ENCODE measurements around the gene TMEM128. TPM values are rescaled to one million over a fixed set of nuclear protein-coding genes. Genes with fewer than 3 reads are reported as not detected.
"Not testable (repeated sequence)": the region's sequence is repeated elsewhere in the genome, so short reads cannot be mapped to it uniquely, and the experiment has no call there.

TMEM128 gene
- total RNA-seq, 2 donors from 2014 or later, result 11.3 to 15.5 TPM

DNA sequence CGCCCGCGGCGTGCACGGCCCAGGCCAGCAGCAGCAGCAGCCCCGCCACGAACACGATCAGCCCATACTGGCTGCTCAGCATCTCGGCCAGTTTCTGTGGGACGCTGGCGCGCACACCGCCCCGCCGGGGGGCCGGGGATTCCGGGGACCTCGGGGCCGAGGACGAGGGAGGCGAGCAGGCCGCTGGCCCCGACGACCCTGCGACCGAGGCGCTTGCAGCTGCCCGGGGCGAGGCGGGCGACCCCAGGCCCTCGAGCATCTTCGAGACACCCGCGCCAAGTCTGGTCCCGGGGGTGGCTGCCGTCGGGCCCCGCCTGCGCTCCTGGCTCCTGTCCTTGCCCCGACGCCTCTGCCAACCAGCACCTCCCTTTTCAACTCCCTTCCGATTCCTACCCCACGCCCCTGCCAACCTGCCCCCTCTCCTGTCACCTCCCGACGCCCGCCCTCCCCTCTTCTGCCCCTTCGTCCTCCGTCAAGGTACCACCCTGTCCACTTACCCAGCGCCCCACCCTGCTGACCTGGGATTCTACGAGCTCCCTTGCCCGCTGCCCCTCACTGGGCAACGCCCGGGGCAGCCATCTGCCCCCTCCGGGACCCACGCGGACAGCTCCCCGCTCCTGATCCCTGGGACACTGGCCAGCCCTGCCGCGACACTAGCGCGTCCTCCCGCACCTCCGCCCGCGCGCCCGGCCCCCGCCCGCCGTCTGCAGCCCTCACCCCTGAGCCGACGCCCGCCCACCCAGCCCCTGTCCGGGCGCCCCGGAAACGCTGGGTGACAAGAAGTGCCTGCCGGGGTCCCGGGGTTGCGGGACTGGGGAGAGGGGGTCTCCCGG is 21.2 kb downstream of the TMEM128 start, which contains the start of gene OTOP1:
TSS of gene OTOP1 (minus strand) at position 324 of the 833 bp plus-strand sequence. CDS start at position 259, 65 bp downstream.
- ATAC-seq (no peak), DNase-seq (ENCODE audit: low spot score in 2 of 2) (no peak)
- Mint-ChIP-seq H3K9me3 (peaks cover 3% of the 10 kb centered on the region in 2 donors), H3K36me3 (peaks cover 7 to 8% of the 10 kb centered on the region in 2 donors), H3K27ac (no peak within 1 kb of the TSS)

DNA sequence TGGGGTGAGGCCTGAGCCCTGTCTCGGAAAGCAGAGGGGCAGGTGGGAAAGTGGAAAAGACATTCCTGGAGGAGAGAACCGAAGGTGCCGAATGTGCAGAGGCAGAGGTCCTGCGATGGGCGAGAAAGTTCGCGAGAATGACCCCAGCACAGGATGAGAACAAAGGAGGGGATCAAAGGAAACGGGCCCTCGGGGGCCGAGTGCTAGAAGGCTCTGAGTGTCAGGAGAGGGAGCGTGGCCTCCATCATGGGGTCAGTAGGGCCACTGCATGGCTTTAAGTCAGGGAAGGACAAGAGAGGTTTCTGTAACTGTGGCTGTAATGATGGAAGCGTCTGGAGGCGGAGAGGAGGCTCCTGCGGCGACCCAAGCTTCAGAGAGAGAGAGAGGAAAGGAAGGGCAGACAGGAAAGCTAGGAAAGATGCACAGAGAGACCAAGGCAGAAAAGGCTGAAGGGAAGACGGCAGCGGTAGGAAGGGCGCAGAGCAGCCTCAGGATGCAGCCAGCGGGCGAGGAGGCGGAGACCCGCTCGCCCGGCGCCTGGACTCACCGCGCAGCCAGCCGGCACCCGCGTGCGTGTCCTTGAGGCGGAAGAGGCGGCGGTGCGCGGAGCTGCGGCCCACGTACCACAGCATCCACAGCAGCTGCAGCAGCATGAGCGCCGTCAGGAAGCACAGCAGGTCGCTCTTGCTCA is 22.0 kb downstream of the TMEM128 start:
- DNase-seq (ENCODE audit: low spot score in 2 of 2) (no peak), ATAC-seq (no peak)
- no peaks in the 10 kb centered on the region for H3K9me3 Mint-ChIP-seq
- no peak overlapping the region for H3K27ac Mint-ChIP-seq
- peaks cover 7 to 8% of the 10 kb centered on the region in 2 donors for H3K36me3 Mint-ChIP-seq

DNA sequence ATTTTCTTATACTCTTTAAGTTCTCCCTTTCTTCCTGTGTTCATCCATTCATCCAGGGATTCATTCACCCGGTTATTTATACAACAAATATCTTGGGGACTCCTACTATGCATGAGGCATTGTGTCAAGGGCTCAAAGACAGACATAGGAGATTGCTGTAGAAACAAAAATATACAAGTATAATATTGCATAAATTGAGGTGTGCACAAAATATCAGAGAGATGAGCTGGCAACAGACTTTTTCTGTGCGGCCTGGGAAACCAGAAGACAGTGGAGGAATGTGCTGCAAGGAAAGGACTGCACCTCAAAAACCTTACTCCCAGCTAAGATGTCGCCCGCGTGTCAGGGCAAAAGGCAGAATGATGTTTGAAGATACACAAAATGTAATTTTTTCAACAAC is 30.9 kb downstream of the TMEM128 start:
- DNase-seq (ENCODE audit: low spot score in 2 of 2), result no peak
- Mint-ChIP-seq H3K9me3 (no peaks in the 10 kb centered on the region), H3K36me3 (no peaks in the 10 kb centered on the region), H3K27ac (no peak overlapping the region)
- no peak for ATAC-seq

DNA sequence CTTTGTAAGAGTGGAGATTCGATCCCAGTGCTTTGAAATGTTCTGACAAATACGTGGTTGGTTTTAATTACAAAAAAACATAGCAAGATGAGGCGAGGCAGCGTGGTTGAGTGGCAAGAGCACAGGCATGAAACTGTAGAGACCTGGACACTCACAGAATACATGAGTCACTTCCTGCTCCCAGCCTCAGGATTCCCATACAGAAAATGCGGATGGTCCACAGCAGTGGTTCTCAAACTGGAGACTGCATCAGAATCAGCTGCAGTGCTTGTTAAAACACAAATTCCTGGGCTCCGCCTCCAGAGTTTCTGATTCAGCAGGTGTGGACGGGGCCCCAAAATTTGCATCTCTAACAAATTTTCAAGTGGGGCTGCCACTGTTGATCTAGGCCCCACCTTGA is 31.4 kb downstream of the TMEM128 start:
- Mint-ChIP-seq H3K27ac (no peak overlapping the region), H3K36me3 (no peaks in the 10 kb centered on the region), H3K9me3 (no peaks in the 10 kb centered on the region)
- ATAC-seq (no peak), DNase-seq (ENCODE audit: low spot score in 2 of 2) (no peak)

DNA sequence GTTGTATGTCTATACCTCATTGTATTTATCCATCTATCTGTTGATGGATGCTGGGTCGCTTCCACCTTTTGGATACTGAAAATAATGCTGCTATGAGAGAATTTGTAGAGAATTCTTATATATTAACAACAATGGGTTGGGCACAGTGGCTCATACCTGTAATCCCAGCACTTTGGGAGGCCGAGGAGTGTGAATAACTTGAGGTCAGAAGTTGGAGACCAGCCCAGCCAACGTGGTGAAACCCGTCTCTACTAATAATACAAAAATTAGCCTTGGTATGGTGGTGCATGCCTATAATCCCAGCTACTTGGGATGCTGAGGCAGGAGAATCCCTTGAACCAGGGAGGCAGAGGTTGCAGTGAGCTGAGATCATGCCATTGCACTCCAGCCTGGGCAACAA is 34.3 kb downstream of the TMEM128 start:
- not testable (repeated sequence) for ATAC-seq; H3K36me3 Mint-ChIP-seq; H3K9me3 Mint-ChIP-seq; H3K27ac Mint-ChIP-seq; DNase-seq (ENCODE audit: low spot score in 2 of 2)

DNA sequence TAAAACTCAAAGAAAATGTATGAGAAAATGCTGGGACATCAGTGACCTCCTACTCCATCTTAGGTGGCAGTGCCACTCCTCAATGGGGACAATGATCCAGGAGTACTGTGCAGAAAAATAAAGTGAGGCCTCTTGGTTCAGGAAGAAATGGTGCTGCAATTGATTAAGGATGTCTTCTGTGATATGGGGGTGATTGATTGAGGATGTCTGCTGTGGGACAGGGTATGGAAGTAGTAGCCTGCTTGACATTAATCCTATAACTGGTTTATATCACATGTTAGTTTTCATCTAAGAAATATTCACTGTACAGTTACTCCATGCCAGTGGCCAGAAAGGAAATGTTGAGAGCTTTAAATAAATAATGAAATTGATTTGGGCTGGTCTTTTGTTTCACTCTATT is 41.8 kb downstream of the TMEM128 start:
- ATAC-seq, result no peak
- no peak for DNase-seq (ENCODE audit: low spot score in 2 of 2)
- no peaks in the 10 kb centered on the region for H3K36me3 Mint-ChIP-seq
- no peaks in the 10 kb centered on the region for H3K9me3 Mint-ChIP-seq
- H3K27ac Mint-ChIP-seq, result no peak overlapping the region

DNA sequence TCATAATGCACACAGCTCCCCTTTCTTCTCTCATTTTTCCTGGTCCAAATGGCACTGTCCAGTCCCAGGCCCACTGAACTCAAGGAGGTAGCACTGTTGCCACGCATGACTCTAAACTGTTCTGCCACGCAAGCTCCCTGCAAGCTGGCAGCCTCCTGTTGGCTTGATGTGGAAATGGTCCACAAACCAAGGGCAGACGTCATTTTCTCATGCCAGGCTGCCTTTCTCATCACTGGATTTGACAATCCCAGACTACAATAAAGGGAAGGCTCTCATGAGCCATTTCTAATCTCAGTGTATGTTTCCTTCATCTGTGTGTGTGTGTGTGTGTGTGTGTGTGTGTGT is 43.6 kb downstream of the TMEM128 start:
- no peaks in the 10 kb centered on the region for H3K36me3 Mint-ChIP-seq
- H3K9me3 Mint-ChIP-seq, result no peaks in the 10 kb centered on the region
- ATAC-seq, result no peak
- no peak overlapping the region for H3K27ac Mint-ChIP-seq
- DNase-seq (ENCODE audit: low spot score in 2 of 2), result no peak

DNA sequence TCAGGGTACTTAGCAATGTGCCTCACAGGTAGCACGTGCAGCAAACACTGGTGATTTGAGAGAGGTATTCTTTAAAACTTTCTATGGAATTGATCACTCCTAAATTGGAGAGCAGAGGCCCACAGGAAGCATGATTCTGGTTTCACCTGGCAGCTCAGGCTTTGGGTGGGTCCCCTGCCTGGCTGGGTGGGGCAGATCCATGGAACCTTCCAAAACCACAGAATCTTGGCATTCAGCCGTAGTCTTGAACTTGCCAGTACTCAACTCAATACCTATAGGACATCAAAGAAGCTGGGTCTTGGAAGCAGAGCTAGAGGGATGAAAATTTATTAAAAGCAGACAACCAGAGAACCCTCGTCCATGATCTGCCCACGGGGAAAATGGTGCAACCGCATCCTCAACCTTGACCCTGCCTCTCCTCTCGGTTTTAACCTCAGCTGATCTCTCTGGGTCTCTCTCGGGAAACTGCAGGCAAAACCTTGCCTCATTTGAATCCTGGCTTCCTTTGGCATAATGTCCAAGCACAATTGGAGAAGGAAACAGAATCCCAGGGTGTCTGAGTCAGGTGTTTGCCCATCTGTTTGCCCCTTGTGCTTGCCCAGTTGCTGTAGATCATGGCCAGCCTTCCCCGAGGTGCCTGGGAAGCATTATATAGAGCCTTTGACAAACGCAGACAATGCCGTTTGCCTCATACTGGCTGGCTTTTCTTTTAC is 44.2 kb downstream of the TMEM128 start:
- ATAC-seq (no peak), DNase-seq (ENCODE audit: low spot score in 2 of 2) (no peak)
- Mint-ChIP-seq H3K36me3 (no peaks in the 10 kb centered on the region), H3K9me3 (no peaks in the 10 kb centered on the region), H3K27ac (no peak overlapping the region)

DNA sequence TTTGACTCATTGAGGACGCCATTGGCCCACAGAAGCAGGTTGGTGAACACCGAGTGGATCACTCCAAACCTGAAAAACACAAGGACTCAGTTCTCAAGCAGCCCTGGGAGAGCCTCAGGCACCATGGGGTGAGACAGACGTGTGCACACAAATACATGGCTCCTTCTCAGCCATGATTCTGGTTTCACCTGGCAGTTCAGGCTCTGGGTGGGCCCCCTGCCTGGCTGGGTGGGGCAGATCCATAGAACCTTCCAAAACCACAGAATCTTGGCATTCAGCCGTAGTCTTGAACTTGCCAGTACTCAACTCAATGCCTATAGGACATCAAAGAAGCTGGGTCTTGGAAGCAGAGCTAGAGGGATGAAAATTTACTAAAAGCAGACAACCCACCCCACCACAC is 45.5 kb downstream of the TMEM128 start:
- Mint-ChIP-seq H3K36me3 (no peaks in the 10 kb centered on the region), H3K9me3 (no peaks in the 10 kb centered on the region), H3K27ac (no peak overlapping the region)
- DNase-seq (ENCODE audit: low spot score in 2 of 2) (no peak), ATAC-seq (no peak)

DNA sequence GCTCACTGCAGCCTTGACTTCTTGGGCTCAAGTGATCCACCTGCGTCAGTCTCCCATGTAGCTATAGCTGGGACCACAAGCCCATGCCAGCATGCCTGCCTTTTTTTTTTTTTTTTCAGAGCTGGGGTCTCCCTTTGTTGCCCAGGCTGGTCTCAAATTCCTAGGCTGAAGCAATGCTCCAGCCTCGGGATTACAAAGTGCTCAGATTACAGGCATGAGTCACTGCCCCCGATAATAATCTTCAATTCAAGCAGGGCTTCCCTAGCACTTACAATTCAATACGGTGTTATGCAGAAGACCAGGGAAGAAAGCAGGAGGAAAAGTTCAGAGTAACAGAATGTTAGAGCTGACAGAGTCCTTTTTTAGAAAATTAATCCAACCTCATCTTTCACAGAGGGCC is 47.4 kb downstream of the TMEM128 start:
- no peak for DNase-seq (ENCODE audit: low spot score in 2 of 2)
- Mint-ChIP-seq H3K27ac (no peak overlapping the region), H3K36me3 (no peaks in the 10 kb centered on the region), H3K9me3 (no peaks in the 10 kb centered on the region)
- ATAC-seq, result no peak

DNA sequence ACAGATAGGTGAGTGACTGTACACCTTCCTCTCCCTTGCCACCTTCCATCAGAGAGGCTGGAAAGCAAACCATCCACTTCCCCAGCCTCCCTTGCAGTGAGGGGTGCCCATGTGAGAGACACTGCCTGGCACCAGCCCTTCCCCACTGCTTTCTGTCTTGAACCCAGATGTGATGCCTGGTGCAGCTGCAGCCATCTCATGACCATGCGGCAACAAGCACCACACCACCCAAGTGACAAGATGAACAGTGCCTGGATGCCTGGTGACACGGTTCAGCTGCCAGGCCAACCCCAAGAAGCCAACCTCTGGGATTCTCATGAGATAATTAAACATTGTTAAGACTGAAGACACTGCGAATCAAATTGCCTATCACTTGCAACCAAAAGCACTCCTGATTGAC is 52.7 kb downstream of the TMEM128 start:
- ATAC-seq, result no peak
- H3K27ac Mint-ChIP-seq, result no peak overlapping the region

DNA sequence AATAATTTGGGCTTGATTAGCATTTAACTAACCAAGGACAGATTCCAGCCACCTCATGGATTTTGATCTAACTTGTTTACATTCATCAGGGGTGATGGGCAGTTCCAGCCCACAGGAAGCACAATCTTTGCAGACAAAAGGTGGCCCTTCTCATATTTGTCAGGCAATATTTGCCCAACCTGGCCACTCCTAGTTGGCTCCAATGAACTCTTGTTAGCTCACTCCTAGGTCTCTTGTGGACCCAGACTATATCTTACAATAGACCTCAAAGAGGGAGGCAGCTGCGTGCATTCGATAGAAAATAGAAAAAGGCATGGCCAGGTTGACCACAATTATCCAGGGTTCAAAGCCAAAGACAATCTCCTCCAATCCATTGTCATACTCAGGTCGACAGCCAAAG is 59.5 kb downstream of the TMEM128 start:
- not testable (repeated sequence) for H3K9me3 Mint-ChIP-seq; H3K36me3 Mint-ChIP-seq; DNase-seq (ENCODE audit: low spot score in 2 of 2); ATAC-seq; H3K27ac Mint-ChIP-seq

More for the DNA sequence above, 52.7 kb downstream of the TMEM128 start:
- H3K36me3 Mint-ChIP-seq, result no peaks in the 10 kb centered on the region
- no peaks in the 10 kb centered on the region for H3K9me3 Mint-ChIP-seq
- DNase-seq (ENCODE audit: low spot score in 2 of 2), result no peak

Other genes with a start within 250 kb of the TMEM128 start
- not detected for gene OTOP1, start 21.3 kb downstream of the TMEM128 start, total RNA-seq
- 10 to 100 TPM; 34.7 to 39.6 TPM for gene LYAR, start 41.9 kb upstream of the TMEM128 start, total RNA-seq
- 1 to 10 TPM; 3.9 to 6.0 TPM for gene ZBTB49, start 42.0 kb upstream of the TMEM128 start, total RNA-seq
- under 1 TPM; 0.25 to 0.91 TPM for gene NSG1, start 138.9 kb upstream of the TMEM128 start, total RNA-seq